NCI-H1436 treated with DMSO at 0.1 percent for 48 hours (cell line): ENCODE data around the gene NPHP3.

ENCODE experiments used
- DNase-seq: peaks from one replicate; lab custom pipeline; 2025; lab: John Stamatoyannopoulos, UW

NPHP3 gene

GRCh38 chr3:132695422-132695821 lies 26.8 kb downstream of the NPHP3 start:
- no peak for DNase-seq

DNA sequence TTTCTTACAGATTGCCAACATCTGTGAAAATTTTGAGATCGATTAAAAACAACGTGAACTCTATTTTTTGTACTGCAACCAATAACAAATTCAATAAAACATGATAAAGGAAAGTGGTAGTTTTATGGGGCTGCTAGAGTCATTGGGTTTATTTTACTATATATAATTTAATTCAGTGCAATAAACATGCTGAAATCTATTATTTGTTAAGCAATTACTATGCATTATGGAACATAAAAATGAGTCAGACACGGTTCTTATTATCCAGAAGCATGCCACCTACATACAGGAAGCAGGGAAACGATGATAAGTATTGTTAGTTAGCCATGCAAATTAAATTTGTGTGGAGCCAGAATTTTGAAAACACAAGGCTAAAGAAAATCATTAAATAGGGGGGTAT lies 27.2 kb downstream of the NPHP3 start:
- no peak for DNase-seq

DNA sequence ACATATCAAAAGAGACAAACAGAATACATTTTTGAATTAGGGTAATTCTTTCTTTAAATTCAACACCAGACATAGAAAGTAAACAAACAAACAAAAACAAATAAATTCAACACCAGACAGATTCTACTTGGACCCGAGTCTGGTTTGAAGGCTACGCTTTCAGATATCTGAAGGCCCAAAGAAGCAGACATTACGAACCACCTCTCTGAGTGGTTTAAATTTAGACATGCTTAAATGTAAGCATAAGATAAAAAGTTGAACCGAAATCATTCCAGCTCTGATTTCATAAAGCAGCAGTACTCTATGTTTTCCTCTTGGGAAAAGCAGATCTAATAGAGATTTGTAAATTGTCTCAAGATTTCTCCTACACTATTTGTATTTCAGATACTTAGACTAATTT lies 32.2 kb downstream of the NPHP3 start:
- DNase-seq: no peak

DNA sequence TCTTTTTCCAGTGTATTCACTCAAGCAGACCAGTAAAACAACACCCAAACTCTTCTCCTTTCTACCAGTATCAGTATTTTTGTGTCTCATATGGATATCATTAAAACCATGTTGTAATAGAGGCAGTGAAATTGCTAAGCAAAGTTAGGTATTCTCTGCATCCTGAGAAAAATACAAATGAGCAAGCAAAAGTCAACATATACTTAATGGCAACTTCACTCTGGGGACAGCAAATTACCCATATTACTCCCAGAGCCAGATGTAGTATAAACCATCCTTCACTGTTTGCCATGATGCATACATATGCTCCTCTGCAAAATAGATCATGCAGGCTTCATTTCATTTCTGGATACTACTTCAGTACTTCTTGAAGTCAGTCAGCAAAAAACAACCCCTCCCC lies 40.0 kb downstream of the NPHP3 start:
- no peak for DNase-seq

GRCh38 chr3:132681421-132681820 lies 40.8 kb downstream of the NPHP3 start:
- DNase-seq: no peak

DNA sequence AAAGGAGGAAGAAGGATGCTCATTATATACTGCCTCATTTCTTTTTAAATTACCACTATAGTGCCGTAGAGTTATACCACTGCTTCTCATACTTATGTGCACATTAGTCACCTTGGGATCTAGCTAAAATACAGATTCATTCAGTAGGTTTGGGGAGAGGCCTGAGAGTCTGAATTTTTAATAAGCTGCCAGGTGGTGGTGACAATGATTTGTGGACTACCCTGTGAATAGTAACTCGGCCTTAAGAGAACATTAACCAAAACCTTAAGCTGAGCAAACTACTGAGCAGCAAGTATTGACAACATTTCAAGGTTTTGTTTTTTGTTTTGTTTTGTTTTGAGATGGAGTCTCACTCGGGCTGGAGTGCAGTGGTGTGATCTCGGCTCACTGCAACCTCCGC lies 42.3 kb downstream of the NPHP3 start:
- no peak for DNase-seq

DNA sequence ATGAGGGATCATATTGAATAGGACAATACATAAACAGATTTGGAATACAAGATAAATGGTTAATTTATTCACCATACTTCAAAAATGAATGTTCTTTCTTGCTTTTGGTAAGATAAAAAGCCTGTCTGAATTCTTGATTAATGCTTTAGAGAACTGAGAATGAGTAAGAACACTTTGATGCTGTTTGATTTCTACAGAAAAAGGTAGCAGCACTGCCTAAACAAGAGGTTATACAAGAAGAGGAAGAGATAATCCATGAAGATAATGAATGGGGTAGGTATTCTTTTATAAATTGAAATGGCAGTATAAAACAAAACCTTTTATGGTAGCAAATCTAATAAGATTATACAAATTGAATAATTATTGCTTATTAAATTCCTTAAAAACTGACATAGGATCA lies 46.8 kb downstream of the NPHP3 start:
- no peak for DNase-seq

DNA sequence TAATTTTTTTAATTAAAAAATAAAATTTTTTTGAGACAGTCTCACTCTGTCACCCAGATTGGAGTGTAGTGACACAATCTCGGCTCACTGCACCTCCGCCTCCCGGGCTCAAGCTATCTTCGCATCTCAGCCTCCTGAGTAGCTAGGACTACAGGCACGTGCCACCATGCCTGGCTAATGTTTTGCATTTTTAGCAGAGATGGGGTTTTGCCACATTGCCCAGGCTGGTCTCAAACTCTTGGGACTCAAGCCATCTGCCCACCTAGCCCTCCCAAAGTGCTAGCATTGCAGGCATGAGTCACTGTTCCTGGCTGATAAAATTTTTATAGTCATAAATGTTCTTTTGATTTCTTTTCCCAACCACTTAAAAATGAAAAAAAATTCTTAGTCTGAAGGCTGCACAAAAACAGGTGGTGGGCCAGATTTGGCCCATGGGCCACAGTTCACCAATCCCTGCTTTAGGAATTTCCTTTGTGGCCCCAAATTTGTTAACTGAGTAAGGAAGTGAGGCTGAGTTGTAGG lies 52.9 kb downstream of the NPHP3 start:
- no peak for DNase-seq

GRCh38 chr3:132665230-132665745 lies 56.9 kb downstream of the NPHP3 start:
- DNase-seq: no peak

GRCh38 chr3:132662212-132662611 lies 60.0 kb downstream of the NPHP3 start:
- no peak for DNase-seq

DNA sequence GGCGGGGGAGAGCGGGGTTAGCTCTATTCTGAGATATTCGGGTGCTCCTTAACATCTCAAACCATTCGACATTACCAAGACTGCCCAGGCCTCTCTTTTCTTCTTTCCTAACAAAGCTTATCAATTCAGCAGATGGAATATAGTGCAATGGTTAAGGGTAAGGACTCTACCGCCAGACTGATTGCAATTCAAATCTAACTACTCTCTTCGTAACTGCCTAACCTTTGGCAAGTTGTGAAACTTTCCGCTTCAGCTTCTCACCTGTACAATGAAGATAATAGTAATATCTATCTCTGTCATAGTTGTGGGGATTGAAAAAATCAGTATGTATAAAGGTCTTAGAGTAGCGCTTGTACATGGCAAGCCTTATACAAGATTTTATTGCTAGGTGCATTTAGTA lies 61.1 kb downstream of the NPHP3 start:
- DNase-seq: no peak

DNA sequence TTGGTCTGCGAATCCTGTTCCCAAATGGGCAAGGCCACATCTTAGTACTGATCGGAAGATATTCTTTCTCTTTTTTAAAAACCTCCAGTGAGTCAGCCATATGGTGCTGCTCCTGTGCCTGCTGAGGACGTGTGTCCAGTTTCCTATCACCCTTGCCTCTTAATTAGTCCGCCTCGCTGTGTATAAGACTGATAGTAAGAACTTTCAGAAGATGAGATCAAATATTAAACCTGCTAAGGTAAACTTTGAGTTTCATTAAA lies 61.5 kb downstream of the NPHP3 start:
- DNase-seq: no peak

- DNase-seq: no peak
These were observed 62.0 kb downstream of the NPHP3 start, which contains the start of gene UBA5 for GRCh38 chr3:132660052-132660810. Gene UBA5 (plus strand): TSS chr3:132660329. CDS start chr3:132660538, 209 bp downstream.

- DNase-seq: no peak
These were observed 62.7 kb downstream of the NPHP3 start, which contains the start of gene ACAD11 for GRCh38 chr3:132659365-132660051. Gene ACAD11 (minus strand): TSS chr3:132659809. CDS start chr3:132659751, 58 bp downstream.

GRCh38 chr3:132659000-132659364 lies 63.2 kb downstream of the NPHP3 start:
- DNase-seq: no peak

- DNase-seq: no peak
These were observed 64.1 kb downstream of the NPHP3 start for GRCh38 chr3:132657869-132658747.

GRCh38 chr3:132655471-132655870 lies 66.7 kb downstream of the NPHP3 start:
- no peak for DNase-seq

GRCh38 chr3:132654721-132655120 lies 67.5 kb downstream of the NPHP3 start:
- no peak for DNase-seq

DNA sequence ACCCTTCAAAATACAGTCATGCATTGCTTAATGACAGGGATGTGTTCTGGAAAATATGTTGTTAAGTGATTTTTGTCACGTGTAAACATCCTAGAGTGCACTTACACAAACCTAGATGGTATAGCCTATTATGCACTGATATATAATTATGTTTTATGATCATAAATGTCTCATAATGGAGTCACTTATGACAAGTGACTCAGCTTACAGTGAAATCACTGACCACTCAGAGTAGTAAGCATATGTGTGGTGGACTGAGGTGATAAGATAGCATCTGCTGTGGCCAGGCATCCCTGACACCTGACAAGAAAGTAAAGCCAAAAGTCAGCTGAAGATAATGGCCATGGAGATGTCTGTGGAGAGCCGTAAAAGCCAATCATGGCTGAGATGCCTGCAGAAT lies 68.0 kb downstream of the NPHP3 start:
- DNase-seq: peak; percentile 69

GRCh38 chr3:132652640-132653270 lies 69.5 kb downstream of the NPHP3 start:
- no peak for DNase-seq

GRCh38 chr3:132650153-132650552 lies 72.1 kb downstream of the NPHP3 start:
- DNase-seq: no peak

DNA sequence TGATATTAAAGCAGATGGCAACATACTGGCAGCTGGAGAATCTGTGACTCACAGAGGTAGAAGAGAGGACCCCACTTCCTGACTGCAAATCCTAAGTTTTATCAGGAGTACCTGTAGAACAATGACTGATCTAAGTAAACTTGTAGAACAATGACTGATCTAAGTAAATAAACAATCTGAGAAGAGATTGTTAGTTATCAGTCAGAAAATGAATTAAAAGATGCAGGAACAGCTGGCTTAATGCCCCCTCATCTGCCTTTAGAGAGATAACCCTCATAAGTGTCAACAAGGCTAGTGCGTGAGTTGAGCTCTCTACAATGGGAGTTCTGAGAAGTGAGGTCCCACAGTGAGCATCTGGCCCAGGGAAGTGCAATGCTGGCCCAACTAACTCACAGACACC lies 77.2 kb downstream of the NPHP3 start:
- no peak for DNase-seq
